GM12878 (cell line): ENCODE data around the gene COQ4. TPM values are rescaled to one million over a fixed set of nuclear protein-coding genes. Genes with fewer than 3 reads are reported as not detected.

Experiments
- ATAC-seq: fragments of 200-7000 bp; cut with Tn5 transposase; 3 replicates; pipeline ENCODE4 v1.9.1; 2020; ENCODE audit warnings: mild to moderate bottlenecking, moderate library complexity
- BruUV-seq: library from RNA; stranded (reverse); fragments of 400-500 nt; replicated peaks from 2 replicates; lab custom pipeline; 2021; lab: Mats Ljungman, UMichigan
- CTCF ChIA-PET: fragments of 300-600 bp; sonication (Branson Sonifier 250); formaldehyde crosslinking; extraction: SDS; loops from one replicate; lab custom pipeline; 2021; ENCODE audit warnings: inconsistent platforms; lab: Yijun Ruan, JAX
- POLR2A ChIA-PET: fragments of 350-600 bp; formaldehyde crosslinking; extraction: SDS; loops from one replicate; lab custom pipeline; 2021; ENCODE audit warnings: inconsistent platforms; lab: Charles Lee
- RAD21 ChIA-PET: fragments of 300-600 bp; sonication (Branson Sonifier 250); formaldehyde crosslinking; loops from one replicate; lab custom pipeline; 2023; ENCODE audit warnings: antibody characterized with exemption; ENCODE audit not compliant: unreplicated experiment; lab: Charles Lee
- SMC1A ChIA-PET: fragments of 300-600 bp; sonication (Branson Sonifier 250); formaldehyde crosslinking; loops from one replicate; lab custom pipeline; 2023; ENCODE audit not compliant: unreplicated experiment, uncharacterized antibody; lab: Charles Lee
- DNase-seq: peaks from one replicate; pipeline ENCODE4 v3.0.0-alpha.2; 2011; ENCODE audit warnings: low read depth, low spot score
- FAIRE-seq: peaks from 3 replicates; lab custom pipeline; 2011; peaks lifted over from hg19 to GRCh38; lab: Jason Lieb, UNC
- H2AFZ ChIP-seq: 2 replicates; pipeline ENCODE4 v1.6.0; 2011; ENCODE audit warnings: low read depth, low read length, control low read depth; ENCODE audit not compliant: control insufficient read depth
- H3K27ac ChIP-seq: 2 replicates; pipeline ENCODE4 v1.5.1; 2011; ENCODE audit warnings: control low read depth; ENCODE audit not compliant: control insufficient read depth, insufficient read depth
- H3K27me3 ChIP-seq, 2 experiments: replicated peaks in 1 of 2; 2 replicates each; pipeline versions ENCODE4 v1.6.0 to v1.6.1; 2011; ENCODE audit warnings: low read length in 1 of 2; ENCODE audit not compliant: control insufficient read depth in 2 of 2, insufficient read depth in 2 of 2
- H3K36me3 ChIP-seq, 2 experiments: 2 replicates each; pipeline ENCODE4 v1.5.1; 2011; ENCODE audit warnings: low read length in 1 of 2; ENCODE audit not compliant: control insufficient read depth in 2 of 2, insufficient read depth in 2 of 2
- H3K4me1 ChIP-seq: 2 replicates; pipeline ENCODE4 v1.6.1; 2011; ENCODE audit warnings: mild to moderate bottlenecking, low read length, moderate library complexity, mixed read lengths; ENCODE audit not compliant: control insufficient read depth, insufficient read depth
- H3K4me2 ChIP-seq: 2 replicates; pipeline ENCODE4 v1.6.0; 2011; ENCODE audit warnings: control low read depth; ENCODE audit not compliant: control insufficient read depth, insufficient read depth
- H3K4me3 ChIP-seq: fragments of 200-600 bp; sonication (generic); 2 replicates; pipeline ENCODE4 v1.5.1; 2016
- H3K79me2 ChIP-seq: 2 replicates; pipeline ENCODE4 v1.6.0; 2011; ENCODE audit warnings: low read length; ENCODE audit not compliant: control insufficient read depth, insufficient read depth
- H3K9ac ChIP-seq: 2 replicates; pipeline ENCODE4 v1.8.0; 2011; ENCODE audit warnings: low read length, control low read depth, mixed read lengths; ENCODE audit not compliant: control insufficient read depth, insufficient read depth
- H3K9me3 ChIP-seq: replicated peaks from 3 replicates; pipeline ENCODE4 v1.5.1; 2011; ENCODE audit warnings: mild to moderate bottlenecking, low read length; ENCODE audit not compliant: control insufficient read depth, insufficient read depth
- H4K20me1 ChIP-seq: 2 replicates; pipeline ENCODE4 v1.6.0; 2011; ENCODE audit not compliant: control insufficient read depth, insufficient read depth
- BCL11A ChIP-seq: IDR thresholded peaks from 2 replicates; pipeline ENCODE4 v1.6.1; 2011; ENCODE audit warnings: low read depth, low read length
- CHD2 ChIP-seq: IDR thresholded peaks from 2 replicates; pipeline ENCODE4 v1.6.1; 2011; ENCODE audit warnings: low read depth, low read length, improper control_type of control experiment, borderline replicate concordance
- ETV6 ChIP-seq, 2 experiments: fragments of 450-650 bp in 1 of 2; IDR thresholded peaks in 1 of 2; conservative IDR thresholded peaks in 1 of 2; 2 replicates each; pipeline ENCODE4 v1.6.1; 2014; ENCODE audit warnings: antibody characterized with exemption in 1 of 2, borderline replicate concordance in 1 of 2, low read depth in 1 of 2, mild to moderate bottlenecking in 1 of 2, moderate library complexity in 1 of 2
- HDGF ChIP-seq: fragments of 450-650 bp; IDR thresholded peaks from 2 replicates; pipeline ENCODE4 v1.6.1; 2016; ENCODE audit warnings: antibody characterized with exemption
- IRF5 ChIP-seq: fragments of 450-650 bp; IDR thresholded peaks from 2 replicates; pipeline ENCODE4 v1.6.1; 2017; ENCODE audit warnings: borderline replicate concordance
- MLLT1 ChIP-seq: fragments of 450-650 bp; IDR thresholded peaks from 2 replicates; pipeline ENCODE4 v1.6.1; 2016; ENCODE audit warnings: mild to moderate bottlenecking
- RAD51 ChIP-seq: fragments of 450-650 bp; IDR thresholded peaks from 2 replicates; pipeline ENCODE4 v1.6.1; 2016; ENCODE audit warnings: moderate library complexity, mild to moderate bottlenecking, inconsistent platforms
- SUPT20H ChIP-seq: IDR thresholded peaks from 2 replicates; pipeline ENCODE4 v1.6.1; 2011; ENCODE audit warnings: low read depth, mild to moderate bottlenecking, low read length, moderate library complexity, borderline replicate concordance; ENCODE audit not compliant: control insufficient read depth
- SUZ12 ChIP-seq: fragments of 200-600 bp; sonication (generic); IDR thresholded peaks from one replicate; pipeline ENCODE4 v1.6.1; 2018; ENCODE audit warnings: antibody characterized with exemption, mild to moderate bottlenecking; ENCODE audit not compliant: unreplicated experiment
- TAF1 ChIP-seq: IDR thresholded peaks from 2 replicates; pipeline ENCODE4 v1.6.1; 2011; ENCODE audit warnings: mild to moderate bottlenecking, low read depth, low read length, borderline replicate concordance
- TBL1XR1 ChIP-seq: IDR thresholded peaks from 2 replicates; pipeline ENCODE4 v1.6.1; 2012; ENCODE audit warnings: low read depth, low read length, improper control_type of control experiment
- WGBS: methylation state at CpG from one replicate; pipeline ENCODE4 v1.1.6; 2016; ENCODE audit warnings: low lambda C conversion rate; ENCODE audit not compliant: insufficient replicate concordance, insufficient coverage; ENCODE audit errors: missing lambda C conversion rate; 5-methylcytosine and 5-hydroxymethylcytosine counted together
- in situ Hi-C: fragments of 300-500 bp; cut with MboI; formaldehyde crosslinking; loops from 9 replicates; pipeline ENCODE4 v1.14.3; 2018; ENCODE audit warnings: mixed read lengths
- intact Hi-C: fragments of 100-400 bp; cut with micrococcal nuclease; formaldehyde crosslinking; loops from one replicate; pipeline ENCODE4 v1.14.2; 2022; ENCODE audit not compliant: unreplicated experiment
- polyA plus RNA-seq, 11 experiments: library from polyadenylated mRNA; depleted of rRNA in 4 of 11; unstranded in 6 of 11; stranded (reverse) in 5 of 11; fragments of >200 nt; fragmentation: Nextera tagmentation in 4 of 11; fragmentation: Illumina TruSeq in 1 of 11; extraction: Ambion mirVana in 4 of 11; extraction: Trizol in 1 of 11; gene quantifications; 1 replicate in 1 of 11; 2 replicates in 10 of 11; pipeline versions ENCODE4 v1.2.1 to v1.2.3, GENCODE V29; 2011 to 2016; ENCODE audit warnings: inconsistent platforms in 2 of 11, missing spikeins in 2 of 11, low read depth in 1 of 11
- total RNA-seq, 4 experiments: library from RNA; depleted of rRNA in 3 of 4; stranded (reverse); fragments of >200 nt in 3 of 4; fragmentation: Illumina TruSeq in 1 of 4; extraction: Trizol in 1 of 4; gene quantifications; 2 replicates each; pipeline versions ENCODE4 v1.2.1 to v1.2.3, GENCODE V29; 2013 to 2021
- TF ChIP-seq, protein P1 (sequence below): fragments of 450-650 bp; formaldehyde crosslinking; IDR thresholded peaks from 2 replicates; pipeline ENCODE4 v1.5.0; 2022; ENCODE audit warnings: mild to moderate bottlenecking, missing genetic modification characterization

The COQ4 gene
- total and polyA plus RNA-seq, 10 of the 15 experiments (the other 5 are each of a cell fraction or from before 2014, with no cell fraction given): 3.8 to 64.1 (median 38.6) TPM

DNA sequence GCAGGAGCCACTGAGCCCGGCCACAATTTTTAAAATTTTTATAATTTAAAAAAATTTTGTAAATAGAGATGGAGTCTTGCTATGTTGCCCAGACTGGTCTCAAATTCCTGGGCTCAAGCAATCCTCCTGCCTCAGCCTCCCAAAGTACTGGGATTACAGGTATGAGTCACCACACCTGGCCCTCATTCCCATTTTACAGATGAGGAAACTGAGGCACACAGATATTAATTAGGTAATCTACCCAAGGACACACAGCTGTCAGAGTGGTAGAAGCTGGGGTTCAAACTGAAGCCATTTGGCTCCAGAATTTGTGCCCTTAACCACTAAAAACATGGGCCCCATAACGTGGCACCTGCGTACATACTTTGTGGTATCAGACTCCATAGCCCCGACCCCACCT lies 7.9 kb upstream of the COQ4 start:
- Histone ChIP-seq H3K27ac (no peak overlapping the region), H3K9ac (no peak overlapping the region), H3K36me3 (peaks cover 15 to 16% of the 10 kb centered on the region in 2 experiments), H3K4me2 (no peak overlapping the region), H3K4me3 (no peak overlapping the region), H3K27me3 (no peaks in the 10 kb centered on the region), H4K20me1 (no peaks in the 10 kb centered on the region), H3K4me1 (no peaks in the 10 kb centered on the region), H2AFZ (no peak overlapping the region), H3K79me2 (no peaks in the 10 kb centered on the region), H3K9me3 (no peaks in the 10 kb centered on the region)
- CTCF ChIA-PET: interaction anchor here (0.7 to 0.9 kb wide), 2 partner anchors 9 to 19 kb away, joined by 3 read pairs; no protein-coding TSS in a partner anchor
- DNase-seq (no peak), ATAC-seq (no peak), FAIRE-seq (no peak)
- 81% methylated on average over 4 of the region's 4 CpGs for WGBS
- BruUV-seq: no TSS peak
- SMC1A ChIA-PET: no interaction called here
- RAD21 ChIA-PET: no interaction called here
- TF ChIP-seq SUPT20H (no peak), RAD51 (no peak), HDGF (no peak), CHD2 (no peak), ETV6 (conservative IDR thresholded peaks at IDR 0.05 in 1 of 2, IDR thresholded peaks at IDR 0.05 in 1 of 2; ENCODE audit: borderline replicate concordance in 1 of 2, low read depth in 1 of 2) (no peak), SUZ12 (no peak), IRF5 (no peak), MLLT1 (no peak), TAF1 (no peak), TBL1XR1 (no peak), BCL11A (no peak)
- TF ChIP-seq, protein P1, sequence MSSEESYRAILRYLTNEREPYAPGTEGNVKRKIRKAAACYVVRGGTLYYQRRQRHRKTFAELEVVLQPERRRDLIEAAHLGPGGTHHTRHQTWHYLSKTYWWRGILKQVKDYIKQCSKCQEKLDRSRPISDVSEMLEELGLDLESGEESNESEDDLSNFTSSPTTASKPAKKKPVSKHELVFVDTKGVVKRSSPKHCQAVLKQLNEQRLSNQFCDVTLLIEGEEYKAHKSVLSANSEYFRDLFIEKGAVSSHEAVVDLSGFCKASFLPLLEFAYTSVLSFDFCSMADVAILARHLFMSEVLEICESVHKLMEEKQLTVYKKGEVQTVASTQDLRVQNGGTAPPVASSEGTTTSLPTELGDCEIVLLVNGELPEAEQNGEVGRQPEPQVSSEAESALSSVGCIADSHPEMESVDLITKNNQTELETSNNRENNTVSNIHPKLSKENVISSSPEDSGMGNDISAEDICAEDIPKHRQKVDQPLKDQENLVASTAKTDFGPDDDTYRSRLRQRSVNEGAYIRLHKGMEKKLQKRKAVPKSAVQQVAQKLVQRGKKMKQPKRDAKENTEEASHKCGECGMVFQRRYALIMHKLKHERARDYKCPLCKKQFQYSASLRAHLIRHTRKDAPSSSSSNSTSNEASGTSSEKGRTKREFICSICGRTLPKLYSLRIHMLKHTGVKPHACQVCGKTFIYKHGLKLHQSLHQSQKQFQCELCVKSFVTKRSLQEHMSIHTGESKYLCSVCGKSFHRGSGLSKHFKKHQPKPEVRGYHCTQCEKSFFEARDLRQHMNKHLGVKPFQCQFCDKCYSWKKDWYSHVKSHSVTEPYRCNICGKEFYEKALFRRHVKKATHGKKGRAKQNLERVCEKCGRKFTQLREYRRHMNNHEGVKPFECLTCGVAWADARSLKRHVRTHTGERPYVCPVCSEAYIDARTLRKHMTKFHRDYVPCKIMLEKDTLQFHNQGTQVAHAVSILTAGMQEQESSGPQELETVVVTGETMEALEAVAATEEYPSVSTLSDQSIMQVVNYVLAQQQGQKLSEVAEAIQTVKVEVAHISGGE (CRISPR knock-in tag): no peak
- intact Hi-C loops (no loop called here), in situ Hi-C loops (no loop called here)
- POLR2A ChIA-PET: no interaction called here
